ENCODE measurements around the gene RNF214.

Gene RNF214

GRCh38 chr11:117193130-117194020 is 39.1 kb upstream of the RNF214 start:
- H3K27ac Mint-ChIP-seq: peak overlapping the region; percentile 87
- H3K27me3 Mint-ChIP-seq: no peaks in the 10 kb centered on the region
- H3K9me3 Mint-ChIP-seq: no peaks in the 10 kb centered on the region
- ATAC-seq: no peak
- H3K4me3 Mint-ChIP-seq: no peak overlapping the region
- H3K4me1 Mint-ChIP-seq: peaks cover 47% of the 10 kb centered on the region
- H3K36me3 Mint-ChIP-seq: peaks cover 80% of the 10 kb centered on the region

GRCh38 chr11:117194267-117194666 is 38.2 kb upstream of the RNF214 start:
- Mint-ChIP-seq H3K9me3 (no peaks in the 10 kb centered on the region), H3K4me1 (peaks cover 42% of the 10 kb centered on the region), H3K4me3 (no peak overlapping the region), H3K27ac (peak overlapping the region; percentile 16), H3K36me3 (peaks cover 71% of the 10 kb centered on the region), H3K27me3 (no peaks in the 10 kb centered on the region)
- ATAC-seq: no peak

GRCh38 chr11:117195258-117195657 is 37.2 kb upstream of the RNF214 start:
- H3K27ac Mint-ChIP-seq: peak overlapping the region; percentile 16
- no peaks in the 10 kb centered on the region for H3K9me3 Mint-ChIP-seq
- H3K4me1 Mint-ChIP-seq: peaks cover 32% of the 10 kb centered on the region
- H3K4me3 Mint-ChIP-seq: no peak overlapping the region
- ATAC-seq: no peak
- no peaks in the 10 kb centered on the region for H3K27me3 Mint-ChIP-seq
- H3K36me3 Mint-ChIP-seq: peaks cover 62% of the 10 kb centered on the region

GRCh38 chr11:117195761-117196160 is 36.7 kb upstream of the RNF214 start:
- H3K4me3 Mint-ChIP-seq: no peak overlapping the region
- peaks cover 57% of the 10 kb centered on the region for H3K36me3 Mint-ChIP-seq
- ATAC-seq: no peak
- no peaks in the 10 kb centered on the region for H3K9me3 Mint-ChIP-seq
- H3K27ac Mint-ChIP-seq: peak overlapping the region; percentile 16
- H3K27me3 Mint-ChIP-seq: no peaks in the 10 kb centered on the region
- peaks cover 32% of the 10 kb centered on the region for H3K4me1 Mint-ChIP-seq

- Mint-ChIP-seq H3K36me3 (peaks cover 48% of the 10 kb centered on the region), H3K27ac (no peak overlapping the region), H3K4me3 (no peak overlapping the region), H3K9me3 (no peaks in the 10 kb centered on the region), H3K27me3 (no peaks in the 10 kb centered on the region), H3K4me1 (peaks cover 34% of the 10 kb centered on the region)
- no peak for ATAC-seq
Observed at GRCh38 chr11:117197006-117197405, 35.5 kb upstream of the RNF214 start.

- Mint-ChIP-seq H3K36me3 (peaks cover 42% of the 10 kb centered on the region), H3K9me3 (no peaks in the 10 kb centered on the region), H3K4me3 (no peak overlapping the region), H3K27ac (peak overlapping the region; percentile 4), H3K27me3 (no peaks in the 10 kb centered on the region), H3K4me1 (peaks cover 31% of the 10 kb centered on the region)
- ATAC-seq: no peak
Observed at GRCh38 chr11:117197516-117198456, 34.7 kb upstream of the RNF214 start.

GRCh38 chr11:117198613-117199012 is 33.9 kb upstream of the RNF214 start:
- H3K36me3 Mint-ChIP-seq: peaks cover 44% of the 10 kb centered on the region
- no peaks in the 10 kb centered on the region for H3K27me3 Mint-ChIP-seq
- no peaks in the 10 kb centered on the region for H3K9me3 Mint-ChIP-seq
- H3K4me3 Mint-ChIP-seq: no peak overlapping the region
- no peak for ATAC-seq
- H3K4me1 Mint-ChIP-seq: peaks cover 37% of the 10 kb centered on the region
- no peak overlapping the region for H3K27ac Mint-ChIP-seq

GRCh38 chr11:117199053-117199915 is 33.2 kb upstream of the RNF214 start, which contains the start of gene TAGLN:
Gene TAGLN, plus strand, starts transcription at chr11:117199370. Its CDS starts 3,644 bp downstream, at chr11:117203014.
- H3K27ac Mint-ChIP-seq: peak within 1 kb of the TSS; percentile 28
- ATAC-seq: no peak
- peaks cover 37% of the 10 kb centered on the region for H3K4me1 Mint-ChIP-seq
- no peaks in the 10 kb centered on the region for H3K9me3 Mint-ChIP-seq
- H3K27me3 Mint-ChIP-seq: no peaks in the 10 kb centered on the region
- H3K4me3 Mint-ChIP-seq: no peak within 1 kb of the TSS
- H3K36me3 Mint-ChIP-seq: peaks cover 49% of the 10 kb centered on the region

GRCh38 chr11:117199916-117200812 is 32.3 kb upstream of the RNF214 start:
- Mint-ChIP-seq H3K27ac (peak overlapping the region; percentile 69), H3K27me3 (no peaks in the 10 kb centered on the region), H3K36me3 (peaks cover 47% of the 10 kb centered on the region), H3K4me1 (peaks cover 35% of the 10 kb centered on the region), H3K4me3 (no peak overlapping the region), H3K9me3 (no peaks in the 10 kb centered on the region)
- no peak for ATAC-seq

- no peak for ATAC-seq
- peak overlapping the region; percentile 69 for H3K27ac Mint-ChIP-seq
- H3K4me1 Mint-ChIP-seq: peaks cover 30% of the 10 kb centered on the region
- no peaks in the 10 kb centered on the region for H3K27me3 Mint-ChIP-seq
- no peaks in the 10 kb centered on the region for H3K9me3 Mint-ChIP-seq
- peaks cover 45% of the 10 kb centered on the region for H3K36me3 Mint-ChIP-seq
- no peak overlapping the region for H3K4me3 Mint-ChIP-seq
Observed at GRCh38 chr11:117200813-117201657, 31.4 kb upstream of the RNF214 start.

- ATAC-seq: no peak
- H3K4me3 Mint-ChIP-seq: no peak overlapping the region
- no peaks in the 10 kb centered on the region for H3K9me3 Mint-ChIP-seq
- peak overlapping the region; percentile 47 for H3K27ac Mint-ChIP-seq
- H3K27me3 Mint-ChIP-seq: no peaks in the 10 kb centered on the region
- H3K4me1 Mint-ChIP-seq: peaks cover 30% of the 10 kb centered on the region
- H3K36me3 Mint-ChIP-seq: peaks cover 41% of the 10 kb centered on the region
Observed at GRCh38 chr11:117201658-117202305, 30.7 kb upstream of the RNF214 start.

GRCh38 chr11:117202386-117203068 is 29.9 kb upstream of the RNF214 start:
- Mint-ChIP-seq H3K4me1 (peaks cover 28% of the 10 kb centered on the region), H3K27me3 (no peaks in the 10 kb centered on the region), H3K9me3 (no peaks in the 10 kb centered on the region), H3K36me3 (peaks cover 36% of the 10 kb centered on the region), H3K4me3 (no peak overlapping the region), H3K27ac (peak overlapping the region; percentile 47)
- ATAC-seq: no peak
